Progenitor cell of endocrine pancreas (in vitro differentiated cells): ENCODE measurements around the gene CACNB3. TPM values are rescaled to one million over a fixed set of nuclear protein-coding genes. Genes with fewer than 3 reads are reported as not detected.
"Not testable (repeated sequence)": the region's sequence is repeated elsewhere in the genome, so short reads cannot be mapped to it uniquely, and the experiment has no call there.

ENCODE experiments used
- DNase-seq: peaks from one replicate; pipeline ENCODE4 v3.0.0; 2021; ENCODE audit warnings: low spot score; ENCODE audit not compliant: unreplicated experiment
- H3K27ac Mint-ChIP-seq: 2 replicates; pipeline ENCODE4 v1.8.0; 2021; ENCODE audit warnings: mild to moderate bottlenecking, moderate library complexity, mixed read lengths
- H3K27me3 Mint-ChIP-seq: 2 replicates; pipeline ENCODE4 v1.8.0; 2021; ENCODE audit warnings: mixed read lengths
- H3K36me3 Mint-ChIP-seq: 2 replicates; pipeline ENCODE4 v1.8.0; 2022; ENCODE audit warnings: mixed read lengths; ENCODE audit not compliant: insufficient read depth
- H3K4me1 Mint-ChIP-seq: 2 replicates; pipeline ENCODE4 v1.8.0; 2021; ENCODE audit warnings: low read depth, mixed read lengths
- H3K4me3 Mint-ChIP-seq: 2 replicates; pipeline ENCODE4 v1.8.0; 2021; ENCODE audit warnings: low read depth, mild to moderate bottlenecking, moderate library complexity, mixed read lengths
- H3K9me3 Mint-ChIP-seq: 2 replicates; pipeline ENCODE4 v1.8.0; 2021; ENCODE audit warnings: low read depth, mixed read lengths
- total RNA-seq: library from RNA; stranded (reverse); gene quantifications from 2 replicates; pipeline ENCODE4 v1.2.1, GENCODE V29; 2021
- TF ChIP-seq, protein P1 (sequence below): fragments of 200-600 bp; sonication (generic); IDR thresholded peaks from one replicate; pipeline ENCODE4 v1.5.0; 2021; ENCODE audit warnings: antibody characterized with exemption, mild to moderate bottlenecking; ENCODE audit not compliant: unreplicated experiment

The CACNB3 gene
- total RNA-seq, 1 donor from 2014 or later, result 73.9 TPM

DNA sequence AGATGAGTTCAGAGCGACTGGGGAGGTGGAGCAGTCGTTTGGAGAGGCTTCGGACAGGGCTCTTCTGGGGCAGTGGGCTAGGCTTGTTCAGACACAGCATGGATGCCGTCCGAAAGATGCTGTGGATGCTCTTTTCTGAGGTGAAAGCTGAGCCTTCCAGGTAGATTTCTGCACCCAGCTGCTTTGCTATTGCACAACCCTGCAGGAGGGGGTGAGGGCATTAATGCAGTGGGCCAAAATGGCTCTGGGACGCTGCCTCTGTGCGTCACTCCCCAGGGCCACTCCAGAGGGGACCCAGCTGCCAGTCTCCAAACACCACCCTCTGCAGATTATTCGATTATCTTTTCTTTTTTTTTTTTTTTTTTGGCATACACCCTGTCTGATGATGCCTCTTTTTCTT is 39.7 kb downstream of the CACNB3 start:
- H3K27me3 Mint-ChIP-seq, result no peaks in the 10 kb centered on the region
- DNase-seq, result no peak
- no peak overlapping the region for H3K4me3 Mint-ChIP-seq
- no peak overlapping the region for H3K27ac Mint-ChIP-seq
- TF ChIP-seq, protein P1, sequence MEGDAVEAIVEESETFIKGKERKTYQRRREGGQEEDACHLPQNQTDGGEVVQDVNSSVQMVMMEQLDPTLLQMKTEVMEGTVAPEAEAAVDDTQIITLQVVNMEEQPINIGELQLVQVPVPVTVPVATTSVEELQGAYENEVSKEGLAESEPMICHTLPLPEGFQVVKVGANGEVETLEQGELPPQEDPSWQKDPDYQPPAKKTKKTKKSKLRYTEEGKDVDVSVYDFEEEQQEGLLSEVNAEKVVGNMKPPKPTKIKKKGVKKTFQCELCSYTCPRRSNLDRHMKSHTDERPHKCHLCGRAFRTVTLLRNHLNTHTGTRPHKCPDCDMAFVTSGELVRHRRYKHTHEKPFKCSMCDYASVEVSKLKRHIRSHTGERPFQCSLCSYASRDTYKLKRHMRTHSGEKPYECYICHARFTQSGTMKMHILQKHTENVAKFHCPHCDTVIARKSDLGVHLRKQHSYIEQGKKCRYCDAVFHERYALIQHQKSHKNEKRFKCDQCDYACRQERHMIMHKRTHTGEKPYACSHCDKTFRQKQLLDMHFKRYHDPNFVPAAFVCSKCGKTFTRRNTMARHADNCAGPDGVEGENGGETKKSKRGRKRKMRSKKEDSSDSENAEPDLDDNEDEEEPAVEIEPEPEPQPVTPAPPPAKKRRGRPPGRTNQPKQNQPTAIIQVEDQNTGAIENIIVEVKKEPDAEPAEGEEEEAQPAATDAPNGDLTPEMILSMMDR, result no peak
- peaks cover 7% of the 10 kb centered on the region for H3K36me3 Mint-ChIP-seq
- H3K4me1 Mint-ChIP-seq, result peaks cover 4% of the 10 kb centered on the region
- no peaks in the 10 kb centered on the region for H3K9me3 Mint-ChIP-seq

- Mint-ChIP-seq H3K27ac (no peak overlapping the region), H3K9me3 (no peaks in the 10 kb centered on the region), H3K36me3 (peaks cover 9% of the 10 kb centered on the region), H3K4me1 (peaks cover 15% of the 10 kb centered on the region), H3K27me3 (no peaks in the 10 kb centered on the region), H3K4me3 (no peak overlapping the region)
- DNase-seq, result no peak
- TF ChIP-seq, protein P1, result no peak
Measured at GRCh38 chr12:48859607-48860006, 41.3 kb downstream of the CACNB3 start.

DNA sequence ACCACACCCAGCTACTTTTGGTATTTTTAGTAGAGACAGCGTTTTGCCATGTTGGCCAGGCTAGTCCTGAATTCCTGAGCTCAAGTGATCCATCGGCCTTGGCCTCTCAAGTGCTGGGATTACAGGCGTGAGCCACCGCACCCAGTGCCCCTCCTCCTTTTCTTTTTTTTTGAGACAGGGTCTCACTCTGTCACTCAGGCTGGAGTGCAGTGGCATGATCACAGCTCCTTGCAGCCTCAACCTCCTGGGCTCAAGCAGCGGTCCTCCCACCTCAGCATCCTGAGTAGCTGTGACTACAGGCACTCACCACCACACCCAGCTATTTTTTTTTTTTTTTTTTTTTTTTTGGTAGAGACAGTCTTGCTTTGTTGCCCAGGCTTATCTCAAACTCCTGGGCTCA is 41.9 kb downstream of the CACNB3 start:
- H3K27ac Mint-ChIP-seq, DNase-seq, H3K27me3 Mint-ChIP-seq, H3K36me3 Mint-ChIP-seq, H3K9me3 Mint-ChIP-seq, H3K4me3 Mint-ChIP-seq: not testable (repeated sequence)
- H3K4me1 Mint-ChIP-seq, result peaks cover 21% of the 10 kb centered on the region

DNA sequence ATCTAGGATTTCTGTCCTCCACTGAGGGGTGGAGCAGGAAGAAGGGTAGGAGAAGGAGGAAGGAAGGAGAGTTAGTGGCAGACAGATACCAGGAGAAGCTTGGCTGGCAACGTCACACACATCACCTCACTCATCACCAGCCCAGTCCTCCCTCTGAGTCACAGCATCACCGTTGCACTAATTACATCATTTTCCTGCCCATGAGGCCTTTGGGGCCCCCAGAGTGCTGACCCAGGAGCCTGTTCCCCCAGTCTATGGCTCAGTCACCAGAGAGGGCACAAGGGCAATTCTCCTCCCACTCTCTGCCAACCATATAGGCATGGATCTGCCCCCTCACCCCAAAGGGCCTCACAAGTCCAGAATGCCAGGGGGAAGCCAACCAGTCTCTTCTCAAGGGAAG is 42.8 kb downstream of the CACNB3 start:
- peaks cover 27% of the 10 kb centered on the region for H3K4me1 Mint-ChIP-seq
- H3K9me3 Mint-ChIP-seq, result no peaks in the 10 kb centered on the region
- no peak for DNase-seq
- peaks cover 9% of the 10 kb centered on the region for H3K36me3 Mint-ChIP-seq
- no peak overlapping the region for H3K27ac Mint-ChIP-seq
- H3K27me3 Mint-ChIP-seq, result no peaks in the 10 kb centered on the region
- TF ChIP-seq, protein P1, result no peak
- H3K4me3 Mint-ChIP-seq, result no peak overlapping the region

DNA sequence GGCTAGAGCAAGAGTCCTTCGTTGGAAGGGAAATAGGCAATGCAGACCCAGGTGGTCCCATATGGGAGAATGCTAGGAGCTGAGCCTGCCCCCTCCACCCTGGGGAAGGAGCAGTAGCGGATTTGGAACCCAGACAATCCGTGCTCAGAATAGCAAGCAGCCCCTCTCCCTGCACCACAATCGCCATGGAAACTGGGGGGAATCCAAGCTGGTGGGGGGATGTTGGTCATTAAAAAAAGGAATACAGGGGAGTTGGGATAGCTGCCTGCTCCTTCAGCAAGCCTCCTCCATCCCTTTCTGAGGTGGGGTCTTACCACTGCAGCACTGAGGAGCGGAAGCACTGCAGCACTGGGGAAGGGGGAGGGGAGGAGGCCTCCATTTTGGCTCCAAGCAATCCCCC is 44.5 kb downstream of the CACNB3 start:
- Mint-ChIP-seq H3K9me3 (no peaks in the 10 kb centered on the region), H3K27ac (no peak overlapping the region), H3K36me3 (peaks cover 9% of the 10 kb centered on the region), H3K4me3 (peak overlapping the region; percentile 11), H3K27me3 (no peaks in the 10 kb centered on the region), H3K4me1 (peaks cover 27% of the 10 kb centered on the region)
- no peak for DNase-seq
- TF ChIP-seq, protein P1, result no peak

GRCh38 chr12:48863291-48863690 is 45.0 kb downstream of the CACNB3 start:
- no peak overlapping the region for H3K27ac Mint-ChIP-seq
- no peak for DNase-seq
- peaks cover 8% of the 10 kb centered on the region for H3K36me3 Mint-ChIP-seq
- peaks cover 27% of the 10 kb centered on the region for H3K4me1 Mint-ChIP-seq
- TF ChIP-seq, protein P1, result no peak
- H3K9me3 Mint-ChIP-seq, result no peaks in the 10 kb centered on the region
- no peaks in the 10 kb centered on the region for H3K27me3 Mint-ChIP-seq
- peak overlapping the region; percentile 89 for H3K4me3 Mint-ChIP-seq
